ENCODE data around the gene PDZD4.

The PDZD4 gene

GRCh38 chrX:153766871-153767673, 63.3 kb downstream of the PDZD4 start:
- ChIA-PET CTCF (no interaction called here), POLR2A (ENCODE audit: low non-redundant PET) (interaction anchor here (0.6 kb wide), 1 partner anchor 43 kb away, joined by 3 read pairs; the partner anchor contains the start of gene BCAP31)
- TF ChIP-seq CTCF (conservative IDR thresholded peaks at IDR 0.05; ENCODE audit: low read depth): no peak
- H3K27ac ChIP-seq: peak overlapping the region; percentile 91
- DNase-seq (ENCODE audit: low spot score): no peak

GRCh38 chrX:153766098-153766817, 64.1 kb downstream of the PDZD4 start:
- peak; percentile 60 for DNase-seq (ENCODE audit: low spot score)
- peak overlapping the region; percentile 91 for H3K27ac ChIP-seq
- TF ChIP-seq CTCF (conservative IDR thresholded peaks at IDR 0.05; ENCODE audit: low read depth): no peak
- ChIA-PET CTCF (no interaction called here), POLR2A (ENCODE audit: low non-redundant PET) (interaction anchor here (0.6 kb wide), 1 partner anchor 42 kb away, joined by 3 read pairs; the partner anchor contains the start of gene BCAP31)

- POLR2A ChIA-PET (ENCODE audit: low non-redundant PET): no interaction called here
- DNase-seq (ENCODE audit: low spot score): no peak
Observed at GRCh38 chrX:153765138-153766079, 64.9 kb downstream of the PDZD4 start.

GRCh38 chrX:153764786-153765137, 65.6 kb downstream of the PDZD4 start:
- H3K27ac ChIP-seq: peak overlapping the region; percentile 91
- ChIA-PET CTCF (interaction anchor here (1.0 to 1.5 kb wide), 2 partner anchors 14 to 182 kb away, joined by 3 read pairs; no protein-coding TSS in a partner anchor), POLR2A (ENCODE audit: low non-redundant PET) (no interaction called here)
- DNase-seq (ENCODE audit: low spot score): no peak
- no peak for TF ChIP-seq CTCF (conservative IDR thresholded peaks at IDR 0.05; ENCODE audit: low read depth)

More at GRCh38 chrX:153765138-153766079, 64.9 kb downstream of the PDZD4 start:
- CTCF ChIA-PET: interaction anchor here (0.6 to 1.0 kb wide), 2 partner anchors 13 kb away, joined by 3 read pairs; no protein-coding TSS in a partner anchor
- TF ChIP-seq CTCF (conservative IDR thresholded peaks at IDR 0.05; ENCODE audit: low read depth): no peak
- H3K27ac ChIP-seq: peak overlapping the region; percentile 91

GRCh38 chrX:153763989-153764755, 66.2 kb downstream of the PDZD4 start, which contains the start of gene PLXNB3:
Gene PLXNB3 (plus strand): TSS chrX:153764249. CDS start chrX:153765536, 1,287 bp downstream.
- peak; percentile 76 for DNase-seq (ENCODE audit: low spot score)
- ChIA-PET CTCF (interaction anchor here (0.6 to 1.8 kb wide), 11 partner anchors 14 to 531 kb away, joined by 3 to 7 read pairs (median 3); no protein-coding TSS in a partner anchor), POLR2A (ENCODE audit: low non-redundant PET) (no interaction called here)
- peak within 1 kb of the TSS; percentile 91 for H3K27ac ChIP-seq
- TF ChIP-seq CTCF (conservative IDR thresholded peaks at IDR 0.05; ENCODE audit: low read depth): peak; percentile 81

Data from RWPE1 (cell line).